Mammary epithelial cell (primary cell): Measurements from ENCODE around the gene PDGFA.

ENCODE experiments used
- EZH2 ChIP-seq: IDR thresholded peaks from 2 replicates; pipeline ENCODE4 v1.6.1; 2012; ENCODE audit warnings: low read length, inconsistent platforms, borderline replicate concordance
- TF ChIP-seq, protein P1 (sequence below), 2 donors: IDR thresholded peaks in 1 of 2; conservative IDR thresholded peaks in 1 of 2; 2 replicates each; pipeline ENCODE4 v1.5.1; 2011 to 2012; ENCODE audit warnings: inconsistent platforms in 2 of 2, low read length in 2 of 2, mild to moderate bottlenecking in 2 of 2, control low read depth in 1 of 2, low read depth in 1 of 2; ENCODE audit not compliant: insufficient read depth in 1 of 2; ENCODE audit errors: extremely low read depth in 1 of 2

DNA sequence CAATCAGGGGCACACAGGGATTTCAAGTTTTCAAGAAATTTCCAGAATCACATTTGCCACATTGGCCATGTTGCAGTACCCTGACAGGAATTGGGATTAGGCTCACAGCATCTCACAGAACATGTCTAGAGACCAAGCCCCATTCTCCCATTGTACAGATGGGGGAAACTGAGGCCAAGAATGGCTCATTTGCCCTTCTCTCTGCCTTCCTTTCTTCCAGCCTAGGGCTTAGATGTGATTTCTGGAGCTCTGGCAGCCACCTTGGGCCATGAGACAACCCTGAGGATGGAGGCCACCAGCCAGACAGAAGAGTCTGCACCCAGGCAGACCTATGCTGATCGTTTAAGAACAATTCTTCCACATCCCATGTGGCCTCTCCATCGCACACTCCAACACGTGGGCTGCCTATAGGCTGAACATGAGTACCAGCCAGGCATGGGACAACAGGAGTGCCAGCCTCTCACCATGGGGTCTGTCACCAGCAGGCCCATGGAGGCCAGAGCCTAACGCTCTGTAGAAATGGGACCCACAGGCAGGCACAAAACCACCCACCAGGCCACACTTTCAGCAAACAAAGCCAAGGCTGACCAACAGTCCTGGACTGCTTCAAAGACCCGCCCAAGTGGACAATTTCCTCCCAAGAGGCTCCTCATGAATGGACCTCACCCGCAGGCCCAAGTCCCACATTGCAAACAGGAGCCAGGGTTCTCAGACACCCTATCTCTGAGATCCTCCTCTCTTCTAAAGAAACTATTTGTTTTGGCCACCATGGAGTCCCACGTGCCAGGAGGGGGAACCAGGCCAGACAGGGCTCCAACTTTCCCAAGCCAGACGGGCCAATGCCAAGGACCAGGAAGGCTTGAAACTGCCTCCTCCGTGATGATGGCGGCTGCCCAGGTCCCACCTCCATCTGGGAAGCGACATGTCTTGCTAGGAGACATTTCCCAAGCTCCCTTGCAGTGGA lies 20.7 kb downstream of the PDGFA start:
- TF ChIP-seq EZH2, result no peak
- TF ChIP-seq, protein P1, sequence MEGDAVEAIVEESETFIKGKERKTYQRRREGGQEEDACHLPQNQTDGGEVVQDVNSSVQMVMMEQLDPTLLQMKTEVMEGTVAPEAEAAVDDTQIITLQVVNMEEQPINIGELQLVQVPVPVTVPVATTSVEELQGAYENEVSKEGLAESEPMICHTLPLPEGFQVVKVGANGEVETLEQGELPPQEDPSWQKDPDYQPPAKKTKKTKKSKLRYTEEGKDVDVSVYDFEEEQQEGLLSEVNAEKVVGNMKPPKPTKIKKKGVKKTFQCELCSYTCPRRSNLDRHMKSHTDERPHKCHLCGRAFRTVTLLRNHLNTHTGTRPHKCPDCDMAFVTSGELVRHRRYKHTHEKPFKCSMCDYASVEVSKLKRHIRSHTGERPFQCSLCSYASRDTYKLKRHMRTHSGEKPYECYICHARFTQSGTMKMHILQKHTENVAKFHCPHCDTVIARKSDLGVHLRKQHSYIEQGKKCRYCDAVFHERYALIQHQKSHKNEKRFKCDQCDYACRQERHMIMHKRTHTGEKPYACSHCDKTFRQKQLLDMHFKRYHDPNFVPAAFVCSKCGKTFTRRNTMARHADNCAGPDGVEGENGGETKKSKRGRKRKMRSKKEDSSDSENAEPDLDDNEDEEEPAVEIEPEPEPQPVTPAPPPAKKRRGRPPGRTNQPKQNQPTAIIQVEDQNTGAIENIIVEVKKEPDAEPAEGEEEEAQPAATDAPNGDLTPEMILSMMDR (conservative IDR thresholded peaks at IDR 0.05 in 1 of 2, IDR thresholded peaks at IDR 0.05 in 1 of 2; ENCODE audit: extremely low read depth in 1 of 2, insufficient read depth in 1 of 2, low read depth in 1 of 2, low read length in 2 of 2), result no peak
